Measurements from ENCODE around the gene TRAF3IP3.

Gene TRAF3IP3

GRCh38 chr1:209784265-209785169, 28.7 kb downstream of the TRAF3IP3 start, which contains the start of gene C1orf74:
TSS of gene C1orf74 (minus strand) at chr1:209784559. CDS start at chr1:209783634, 925 bp downstream.
- in situ Hi-C loops (cut with HindIII; ENCODE audit: low pct_ligation_motif_present, low sequenced_read_pairs) = no loop called here
- peak; percentile 97 for DNase-seq
- peak within 1 kb of the TSS; percentile 73 for H3K27ac ChIP-seq
- no peak for TF ChIP-seq CTCF (IDR thresholded peaks at IDR 0.05; ENCODE audit: low read depth, low read length, missing control alignments)
- peak within 1 kb of the TSS; percentile 80 for H3K4me3 ChIP-seq (ENCODE audit: low read depth, low read length)
- no peaks in the 10 kb centered on the region for H3K27me3 ChIP-seq (replicated peaks)
- H3K36me3 ChIP-seq (replicated peaks) = no peaks in the 10 kb centered on the region

- TF ChIP-seq CTCF (IDR thresholded peaks at IDR 0.05; ENCODE audit: low read depth, low read length, missing control alignments) = no peak
- in situ Hi-C loops (cut with HindIII; ENCODE audit: low pct_ligation_motif_present, low sequenced_read_pairs) = no loop called here
- H3K36me3 ChIP-seq (replicated peaks) = no peaks in the 10 kb centered on the region
- H3K4me3 ChIP-seq (ENCODE audit: low read depth, low read length) = no peak overlapping the region
- no peaks in the 10 kb centered on the region for H3K27me3 ChIP-seq (replicated peaks)
- H3K27ac ChIP-seq = no peak overlapping the region
- no peak for DNase-seq
Observed at GRCh38 chr1:209785592-209785991, 29.7 kb downstream of the TRAF3IP3 start.

DNA sequence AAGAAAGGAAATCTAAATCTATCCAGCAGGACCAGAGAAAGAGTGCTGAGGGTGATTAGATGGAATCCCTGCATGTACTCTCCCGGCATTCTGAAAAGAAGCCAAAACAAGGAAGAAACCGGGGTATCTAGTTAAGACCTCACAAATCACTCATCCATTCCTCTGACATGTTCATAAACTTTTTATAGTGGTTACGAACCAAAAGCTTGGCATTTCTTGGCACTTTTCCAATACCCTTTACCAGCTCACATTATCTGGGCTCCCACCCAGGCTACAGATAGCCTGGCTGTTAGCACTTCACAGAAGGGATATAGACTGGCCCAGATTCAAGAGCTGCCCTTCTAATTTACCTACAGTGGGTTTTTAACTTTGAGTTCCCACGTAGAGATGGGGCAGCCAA, 30.3 kb downstream of the TRAF3IP3 start:
- in situ Hi-C loops (cut with HindIII; ENCODE audit: low pct_ligation_motif_present, low sequenced_read_pairs) = no loop called here
- H3K36me3 ChIP-seq (replicated peaks) = no peaks in the 10 kb centered on the region
- no peak overlapping the region for H3K27ac ChIP-seq
- TF ChIP-seq CTCF (IDR thresholded peaks at IDR 0.05; ENCODE audit: low read depth, low read length, missing control alignments) = no peak
- no peaks in the 10 kb centered on the region for H3K27me3 ChIP-seq (replicated peaks)
- H3K4me3 ChIP-seq (ENCODE audit: low read depth, low read length) = no peak overlapping the region
- DNase-seq = no peak

- Histone ChIP-seq H3K27ac (no peak overlapping the region), H3K36me3 (replicated peaks) (no peaks in the 10 kb centered on the region), H3K27me3 (replicated peaks) (no peaks in the 10 kb centered on the region), H3K4me3 (ENCODE audit: low read depth, low read length) (no peak overlapping the region)
- in situ Hi-C loops (cut with HindIII; ENCODE audit: low pct_ligation_motif_present, low sequenced_read_pairs) = no loop called here
- no peak for DNase-seq
- TF ChIP-seq CTCF (IDR thresholded peaks at IDR 0.05; ENCODE audit: low read depth, low read length, missing control alignments) = no peak
Observed at GRCh38 chr1:209787551-209787950, 31.7 kb downstream of the TRAF3IP3 start.

DNA sequence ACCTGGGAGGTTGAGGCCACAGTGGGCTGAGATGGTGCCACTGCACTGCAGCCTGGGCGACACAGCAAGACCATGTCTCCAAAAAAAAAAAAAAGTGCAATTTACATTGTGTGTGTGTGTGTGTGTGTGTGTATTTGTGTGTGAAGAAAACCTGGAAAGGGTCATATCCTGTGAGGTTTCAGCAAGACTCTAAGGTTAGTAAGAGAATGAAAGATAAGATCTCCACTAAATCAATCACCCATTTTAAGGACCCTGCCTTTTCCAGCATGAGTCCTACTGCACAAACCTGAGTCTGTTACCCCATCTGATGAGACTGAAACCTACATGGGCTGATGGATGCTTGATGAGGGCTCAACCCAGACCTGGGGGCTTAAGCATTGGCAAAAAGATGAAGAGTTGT, 33.4 kb downstream of the TRAF3IP3 start:
- Histone ChIP-seq H3K27ac (no peak overlapping the region), H3K4me3 (ENCODE audit: low read depth, low read length) (no peak overlapping the region), H3K27me3 (replicated peaks) (no peaks in the 10 kb centered on the region), H3K36me3 (replicated peaks) (no peaks in the 10 kb centered on the region)
- no peak for TF ChIP-seq CTCF (IDR thresholded peaks at IDR 0.05; ENCODE audit: low read depth, low read length, missing control alignments)
- in situ Hi-C loops (cut with HindIII; ENCODE audit: low pct_ligation_motif_present, low sequenced_read_pairs) = no loop called here
- no peak for DNase-seq

Measured in brain microvascular endothelial cell (primary cell).